ENCODE measurements around the gene PRKCE.

PRKCE gene

GRCh38 chr2:45964223-45964841 lies 312.9 kb downstream of the PRKCE start:
- DNase-seq (ENCODE audit: low spot score) = no peak

DNA sequence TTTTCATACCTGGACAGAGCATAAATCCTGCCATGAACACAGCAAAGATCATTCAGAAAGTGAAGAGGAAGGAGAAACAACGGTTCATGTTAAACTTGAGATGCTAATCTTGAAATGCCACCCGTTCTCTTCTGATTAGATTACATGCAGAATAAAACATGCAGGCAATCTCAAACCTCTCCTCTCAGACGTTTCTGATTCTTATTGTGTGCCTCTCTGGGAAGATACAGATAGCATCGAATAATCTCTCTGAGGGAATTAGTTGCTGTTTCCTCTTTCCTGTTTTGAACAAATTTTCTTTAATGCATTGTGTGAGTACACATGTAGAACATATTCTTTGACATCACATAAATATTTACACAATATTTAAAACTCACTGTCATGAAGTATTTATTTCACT lies 313.4 kb downstream of the PRKCE start:
- DNase-seq (ENCODE audit: low spot score) = no peak

GRCh38 chr2:45965871-45966498 lies 314.5 kb downstream of the PRKCE start:
- no peak for DNase-seq (ENCODE audit: low spot score)

DNA sequence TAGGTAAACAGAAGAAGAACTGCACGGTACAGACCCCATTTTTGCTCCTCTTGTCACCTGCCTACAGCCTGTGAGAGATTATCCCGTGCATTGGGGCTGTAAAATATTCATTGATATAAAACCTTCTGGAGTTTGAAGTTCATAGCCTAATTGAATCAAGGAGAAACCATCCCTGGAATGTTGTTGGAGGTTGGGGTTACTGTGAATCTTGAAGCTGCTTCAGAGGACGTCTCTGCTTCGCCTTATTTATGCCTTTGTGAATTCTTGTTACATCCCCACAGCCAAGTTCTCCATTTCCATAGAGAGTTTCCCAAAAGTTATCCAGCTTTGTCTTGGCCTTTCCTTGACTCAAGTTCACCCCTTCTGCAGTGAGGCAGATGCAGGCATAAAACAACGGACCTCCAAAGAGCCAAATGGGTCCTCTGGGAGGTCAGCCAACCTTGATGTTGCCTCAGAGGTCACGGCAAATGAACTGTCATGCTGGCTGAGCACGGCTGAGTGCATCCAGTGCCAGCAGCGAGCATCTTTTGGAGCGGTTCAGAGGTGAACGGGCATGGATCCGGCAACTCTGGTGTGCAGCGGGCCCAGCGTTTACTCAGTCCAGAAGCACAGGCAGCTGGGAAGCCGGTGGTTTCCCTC lies 317.6 kb downstream of the PRKCE start:
- no peak for DNase-seq (ENCODE audit: low spot score)

DNA sequence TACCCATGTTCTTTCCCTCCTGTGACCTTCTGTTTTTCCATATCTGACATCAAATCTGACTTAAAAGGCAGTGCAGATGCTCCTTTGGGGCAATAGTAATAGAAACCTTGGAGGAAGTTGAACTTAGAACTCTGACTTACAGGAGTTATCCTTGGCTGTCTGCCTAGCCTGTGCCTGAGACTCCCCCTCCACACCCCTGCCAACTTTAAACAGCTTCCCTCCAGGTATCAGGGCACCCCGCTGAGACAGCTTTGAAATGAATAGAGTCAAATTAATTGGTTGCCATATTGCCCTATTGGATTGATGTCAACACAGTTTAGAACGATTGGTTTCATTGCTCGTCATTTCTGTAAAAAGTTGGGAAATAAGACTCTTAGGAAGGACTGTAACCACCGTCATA lies 322.0 kb downstream of the PRKCE start:
- DNase-seq (ENCODE audit: low spot score) = no peak

DNA sequence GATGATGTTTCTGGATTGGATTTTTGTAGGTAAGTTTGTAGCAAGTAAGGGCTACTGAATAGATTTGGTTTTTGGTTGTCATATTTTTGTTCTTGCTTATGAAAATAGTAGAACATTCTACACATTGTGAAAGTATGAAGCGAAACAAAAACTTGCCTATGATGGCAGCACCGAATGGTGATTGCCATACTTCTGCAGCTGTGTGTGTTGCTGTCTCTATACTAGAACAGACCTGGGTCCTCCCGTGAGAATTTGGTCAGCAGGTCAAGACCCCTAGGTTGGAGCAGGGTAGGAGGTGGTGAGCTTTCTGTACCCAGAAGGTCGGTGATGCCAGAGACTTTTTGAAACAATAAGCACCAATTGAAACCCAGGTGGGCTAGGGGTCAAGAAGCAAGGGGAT lies 322.6 kb downstream of the PRKCE start:
- no peak for DNase-seq (ENCODE audit: low spot score)

GRCh38 chr2:45974762-45975408 lies 323.4 kb downstream of the PRKCE start:
- no peak for DNase-seq (ENCODE audit: low spot score)

DNA sequence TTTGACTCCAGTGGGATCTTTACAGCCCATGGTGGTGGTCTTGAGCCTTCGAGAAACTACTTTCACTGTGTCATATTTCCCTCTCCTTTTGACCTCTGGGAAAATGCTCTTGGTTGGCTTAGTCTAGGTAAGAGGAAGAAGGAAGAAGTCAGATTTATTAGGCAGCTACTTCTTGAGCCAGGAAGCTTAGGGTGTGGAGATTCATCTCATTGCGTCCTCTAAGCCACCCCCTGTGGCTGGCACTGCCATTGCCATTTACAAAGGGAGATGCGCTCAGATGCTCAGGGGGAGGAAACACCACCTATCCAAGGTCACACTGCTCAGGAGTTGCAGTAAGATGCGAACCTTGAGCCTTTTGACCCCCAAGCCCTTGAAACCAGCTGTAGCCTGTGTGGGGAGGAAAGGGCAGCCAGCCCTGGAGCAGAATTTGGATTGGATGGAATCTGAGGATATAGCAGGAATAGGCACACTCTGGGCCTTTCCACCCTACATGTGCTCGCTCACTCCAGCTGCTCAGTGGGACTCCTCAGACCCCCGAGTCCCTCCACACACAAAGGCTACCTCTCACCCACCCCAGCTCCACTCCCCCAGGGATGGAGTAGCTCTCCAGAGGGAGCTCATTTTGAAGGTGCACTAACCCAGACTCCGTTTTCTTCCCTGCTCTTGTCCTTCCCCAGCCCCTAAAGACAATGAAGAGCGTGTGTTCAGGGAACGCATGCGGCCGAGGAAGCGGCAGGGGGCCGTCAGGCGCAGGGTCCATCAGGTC lies 324.5 kb downstream of the PRKCE start:
- DNase-seq (ENCODE audit: low spot score) = no peak

DNA sequence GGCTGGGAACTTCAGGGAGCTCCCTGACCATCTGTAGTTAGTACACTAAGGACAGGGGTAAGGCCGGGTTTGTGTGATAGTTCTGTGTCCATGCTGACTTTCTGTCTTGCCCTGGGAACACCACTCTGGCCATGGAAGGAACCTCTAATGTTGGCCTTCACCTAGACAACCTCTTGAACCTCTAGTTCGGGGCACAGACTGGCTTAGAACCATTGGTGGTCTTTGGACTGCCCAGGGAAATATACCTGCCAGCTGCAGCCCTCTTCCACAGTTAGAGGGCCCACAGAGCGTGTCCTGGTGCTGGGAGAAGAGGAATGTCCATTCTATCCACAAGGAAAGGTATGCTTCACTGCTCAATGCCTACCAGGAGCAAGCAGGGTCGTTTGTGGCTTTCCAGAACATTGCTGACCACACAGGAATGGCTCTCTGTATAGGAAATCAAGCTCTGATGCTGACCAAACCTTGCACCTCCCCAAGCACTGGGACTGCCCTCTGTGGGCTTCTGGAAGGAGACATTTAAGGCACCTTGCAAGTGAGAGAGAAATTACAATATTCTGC lies 326.9 kb downstream of the PRKCE start:
- no peak for DNase-seq (ENCODE audit: low spot score)

GRCh38 chr2:45979065-45979464 lies 327.6 kb downstream of the PRKCE start:
- no peak for DNase-seq (ENCODE audit: low spot score)

- DNase-seq (ENCODE audit: low spot score) = no peak
Observed at GRCh38 chr2:45980161-45980865, 328.8 kb downstream of the PRKCE start.

GRCh38 chr2:45981384-45981930 lies 330.0 kb downstream of the PRKCE start:
- DNase-seq (ENCODE audit: low spot score) = no peak

DNA sequence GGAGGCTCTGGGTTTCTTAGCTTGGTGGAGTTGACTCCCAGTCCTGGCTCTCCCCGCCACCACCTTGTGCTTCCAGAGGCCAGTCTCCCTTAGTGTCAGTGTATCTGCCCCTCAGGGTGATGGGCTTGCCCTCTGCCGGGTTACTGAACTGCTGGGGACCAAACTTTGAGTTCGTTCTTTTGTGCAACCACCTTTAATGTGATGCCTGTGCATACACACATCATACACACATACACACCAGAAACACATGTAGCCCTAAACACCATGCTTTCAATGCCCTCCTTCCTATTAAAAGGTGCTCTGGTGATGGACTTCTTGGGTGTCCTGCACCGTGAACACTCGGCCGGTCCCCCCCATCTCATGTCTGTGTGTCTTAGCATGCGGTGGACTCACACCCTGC lies 330.6 kb downstream of the PRKCE start:
- no peak for DNase-seq (ENCODE audit: low spot score)

DNA sequence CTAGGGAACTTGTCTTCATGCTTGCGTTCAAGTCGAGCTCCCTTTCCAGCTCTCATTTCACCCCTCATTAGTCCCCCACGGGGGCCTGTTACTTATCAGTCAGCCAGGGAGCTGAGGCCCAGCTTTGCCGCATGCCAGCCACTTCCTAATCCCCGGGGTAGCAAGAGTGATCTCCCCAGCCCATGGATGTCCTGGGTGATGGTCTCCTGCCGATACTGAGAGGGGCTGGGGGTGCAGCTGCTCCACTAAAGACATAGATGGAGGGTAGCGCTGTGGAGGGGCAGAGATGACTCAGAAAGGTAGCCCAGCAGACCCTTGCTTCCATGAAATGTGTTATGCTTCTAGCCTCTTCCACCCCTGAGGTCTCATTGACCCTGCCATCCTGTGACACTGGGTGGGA lies 331.7 kb downstream of the PRKCE start:
- no peak for DNase-seq (ENCODE audit: low spot score)

GRCh38 chr2:45984366-45984765 lies 332.9 kb downstream of the PRKCE start:
- no peak for DNase-seq (ENCODE audit: low spot score)

- DNase-seq (ENCODE audit: low spot score) = no peak
Observed at GRCh38 chr2:45984896-45985473, 333.5 kb downstream of the PRKCE start.

DNA sequence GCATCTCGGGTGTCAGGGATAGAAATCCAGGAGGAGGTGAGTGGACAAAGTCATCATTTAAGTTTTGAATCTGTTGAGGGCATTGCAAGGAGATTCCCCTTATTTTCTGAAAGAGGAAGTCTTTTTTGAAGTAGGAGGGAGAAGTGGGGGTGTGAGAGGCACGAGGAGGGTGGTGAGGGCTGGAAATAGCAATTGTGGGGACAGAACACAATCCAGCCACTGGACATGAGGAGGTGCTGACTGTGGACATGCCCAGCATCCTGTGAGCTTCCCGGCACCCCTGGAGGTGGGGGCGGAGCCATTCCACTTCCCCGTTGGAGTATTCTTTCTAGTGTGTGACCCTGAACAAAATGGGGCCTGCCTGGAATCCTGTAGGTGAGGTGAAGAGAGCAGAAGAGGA lies 335.0 kb downstream of the PRKCE start:
- no peak for DNase-seq (ENCODE audit: low spot score)

DNA sequence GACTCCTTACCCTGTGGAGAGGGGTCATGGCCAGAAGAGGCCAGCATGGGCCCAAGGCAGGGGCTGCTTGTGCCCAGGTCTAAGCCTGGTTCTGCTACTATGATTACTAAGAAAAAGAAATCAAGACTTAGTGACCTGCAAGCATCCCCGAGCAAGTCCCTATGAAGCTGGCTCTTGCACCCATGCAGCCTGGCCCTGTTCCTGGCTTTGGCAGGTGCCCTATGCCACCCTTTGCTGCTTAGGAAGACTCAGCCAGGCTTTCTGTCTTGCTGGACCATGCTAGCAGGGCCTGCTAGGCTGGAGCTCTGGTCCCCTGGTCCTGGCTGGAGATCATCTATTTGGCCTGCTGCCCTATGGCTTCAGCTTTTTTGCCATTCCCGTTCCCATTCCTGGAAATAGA lies 336.4 kb downstream of the PRKCE start:
- DNase-seq (ENCODE audit: low spot score) = no peak

GRCh38 chr2:45988879-45989278 lies 337.4 kb downstream of the PRKCE start:
- DNase-seq (ENCODE audit: low spot score) = no peak

GRCh38 chr2:45990131-45990530 lies 338.7 kb downstream of the PRKCE start:
- DNase-seq (ENCODE audit: low spot score) = no peak

Measured in D341Med (cell line).